H1 (cell line): ENCODE measurements around the gene CAPN15. TPM values are rescaled to one million over a fixed set of nuclear protein-coding genes. Genes with fewer than 3 reads are reported as not detected.

Experiments
- CTCF ChIA-PET: fragments of 300-600 bp; sonication (Branson Sonifier 250); formaldehyde crosslinking; loops from one replicate; lab custom pipeline; 2021; ENCODE audit not compliant: partially characterized antibody; lab: Charles Lee
- POLR2A ChIA-PET: fragments of 300-600 bp; sonication (Branson Sonifier 250); formaldehyde crosslinking; loops from one replicate; lab custom pipeline; 2021; ENCODE audit warnings: inconsistent platforms; ENCODE audit not compliant: partially characterized antibody; lab: Charles Lee
- DNase-seq, 2 experiments: peaks; one replicate each; pipeline versions ENCODE4 v3.0.0 to v3.0.0-alpha.2; 2010 to 2022; ENCODE audit warnings: low spot score in 2 of 2, low read depth in 1 of 2, mixed read lengths in 1 of 2
- FAIRE-seq: peaks from 2 replicates; lab custom pipeline; 2011; peaks lifted over from hg19 to GRCh38; lab: Jason Lieb, UNC
- H2AFZ ChIP-seq: 2 replicates; pipeline ENCODE4 v1.8.1; 2012; ENCODE audit warnings: low read length, inconsistent platforms
- H2AK5ac ChIP-seq: 2 replicates; pipeline ENCODE4 v1.6.1; 2013; ENCODE audit warnings: low read depth, low read length
- H2BK120ac ChIP-seq: replicated peaks from 2 replicates; pipeline ENCODE3; 2013; ENCODE audit warnings: low read depth, low read length, inconsistent platforms
- H2BK12ac ChIP-seq: 2 replicates; pipeline ENCODE4 v1.6.1; 2013; ENCODE audit warnings: low read depth, low read length
- H2BK15ac ChIP-seq: 2 replicates; pipeline ENCODE4 v1.6.1; 2013; ENCODE audit warnings: low read length
- H2BK20ac ChIP-seq: 2 replicates; pipeline ENCODE4 v1.6.1; 2013; ENCODE audit warnings: low read length
- H2BK5ac ChIP-seq: 2 replicates; pipeline ENCODE4 v1.6.1; 2013; ENCODE audit warnings: low read depth, low read length
- H3K14ac ChIP-seq: 2 replicates; pipeline ENCODE4 v1.6.1; 2013; ENCODE audit warnings: inconsistent platforms; ENCODE audit not compliant: insufficient read length
- H3K18ac ChIP-seq: 2 replicates; pipeline ENCODE4 v1.6.1; 2013; ENCODE audit warnings: low read length; ENCODE audit errors: extremely low read depth
- H3K23ac ChIP-seq: 2 replicates; pipeline ENCODE4 v1.6.1; 2013; ENCODE audit warnings: inconsistent platforms; ENCODE audit not compliant: insufficient read length
- H3K23me2 ChIP-seq: 2 replicates; pipeline ENCODE4 v1.6.1; 2013; ENCODE audit warnings: low read depth, low read length
- H3K27ac ChIP-seq: 2 replicates; pipeline ENCODE4 v1.6.1; 2011; ENCODE audit warnings: low read depth, low read length, inconsistent platforms
- H3K27me3 ChIP-seq, 4 experiments: replicated peaks in 1 of 4; 1 replicate in 1 of 4; 2 replicates in 3 of 4; pipeline versions ENCODE4 v1.6.1 to v1.8.1; 2011 to 2013; ENCODE audit warnings: low read length in 3 of 4, mild to moderate bottlenecking in 3 of 4, inconsistent platforms in 2 of 4, mixed read lengths in 2 of 4, moderate library complexity in 1 of 4; ENCODE audit not compliant: control insufficient read depth in 3 of 4, insufficient read depth in 3 of 4; ENCODE audit errors: extremely low read depth in 1 of 4
- H3K36me3 ChIP-seq, 4 experiments: 2 replicates each; pipeline versions ENCODE4 v1.6.1 to v1.8.1; 2011 to 2013; ENCODE audit warnings: mild to moderate bottlenecking in 4 of 4, low read length in 3 of 4, moderate library complexity in 2 of 4, control low read depth in 1 of 4, inconsistent platforms in 1 of 4; ENCODE audit not compliant: insufficient read depth in 4 of 4, control insufficient read depth in 2 of 4
- H3K4ac ChIP-seq: replicated peaks from 2 replicates; pipeline ENCODE3; 2013; ENCODE audit warnings: low read length, low read depth, mixed read lengths, inconsistent platforms; ENCODE audit not compliant: insufficient read length
- H3K4me1 ChIP-seq, 4 experiments: replicated peaks in 1 of 4; 1 replicate in 1 of 4; 2 replicates in 3 of 4; pipeline versions ENCODE4 v1.6.1 to v1.8.1; 2011 to 2013; ENCODE audit warnings: low read length in 3 of 4, inconsistent platforms in 2 of 4, mixed read lengths in 1 of 4; ENCODE audit not compliant: insufficient read depth in 4 of 4, control insufficient read depth in 3 of 4
- H3K4me2 ChIP-seq, 2 experiments: 2 replicates each; pipeline versions ENCODE4 v1.6.1 to v1.8.1; 2011 to 2013; ENCODE audit warnings: low read depth in 2 of 2, low read length in 2 of 2, control low read depth in 1 of 2, inconsistent platforms in 1 of 2, mild to moderate bottlenecking in 1 of 2; ENCODE audit not compliant: insufficient read depth in 1 of 2
- H3K4me3 ChIP-seq, 4 experiments: fragments of 200-600, 300-600 bp in 1 of 4; sonication (generic), shearing (Covaris generic), sonication (Bioruptor Twin) in 1 of 4; 2 replicates each; pipeline versions ENCODE4 v1.5.1 to v1.8.1; 2011 to 2016; ENCODE audit warnings: low read length in 4 of 4, low read depth in 3 of 4, control low read depth in 2 of 4, inconsistent platforms in 2 of 4, mild to moderate bottlenecking in 2 of 4, mixed read lengths in 1 of 4, moderate library complexity in 1 of 4; ENCODE audit not compliant: insufficient read depth in 2 of 4; ENCODE audit errors: extremely low read depth in 1 of 4
- H3K56ac ChIP-seq: replicated peaks from 2 replicates; pipeline ENCODE3; 2013; ENCODE audit warnings: low read depth, mild to moderate bottlenecking, mixed read lengths, low read length, inconsistent platforms; ENCODE audit not compliant: insufficient read length
- H3K79me1 ChIP-seq: 2 replicates; pipeline ENCODE4 v1.6.1; 2013; ENCODE audit warnings: low read depth, low read length, control low read depth
- H3K79me2 ChIP-seq, 2 experiments: 2 replicates each; pipeline versions ENCODE4 v1.6.1 to v1.8.1; 2012 to 2013; ENCODE audit warnings: low read length in 2 of 2, mild to moderate bottlenecking in 2 of 2, inconsistent platforms in 1 of 2; ENCODE audit not compliant: insufficient read depth in 2 of 2, control insufficient read depth in 1 of 2
- H3K9ac ChIP-seq, 4 experiments: replicated peaks in 1 of 4; 1 replicate in 1 of 4; 2 replicates in 3 of 4; pipeline versions ENCODE4 v1.6.1 to v1.8.1; 2011 to 2013; ENCODE audit warnings: low read depth in 3 of 4, low read length in 3 of 4, control low read depth in 2 of 4, mild to moderate bottlenecking in 2 of 4, moderate library complexity in 2 of 4, inconsistent platforms in 1 of 4; ENCODE audit errors: extremely low read depth in 1 of 4
- H3K9me3 ChIP-seq, 2 experiments: 2 replicates each; pipeline versions ENCODE4 v1.6.1 to v1.8.1; 2012 to 2013; ENCODE audit warnings: mild to moderate bottlenecking in 2 of 2, moderate library complexity in 2 of 2, control low read depth in 1 of 2, inconsistent platforms in 1 of 2, low read depth in 1 of 2, low read length in 1 of 2, mixed read lengths in 1 of 2; ENCODE audit not compliant: insufficient read depth in 2 of 2
- H4K20me1 ChIP-seq, 2 experiments: replicated peaks in 1 of 2; 2 replicates each; pipeline versions ENCODE3 to v1.8.1; 2011 to 2013; ENCODE audit warnings: inconsistent platforms in 2 of 2, low read length in 2 of 2, mild to moderate bottlenecking in 1 of 2; ENCODE audit not compliant: insufficient read depth in 2 of 2, control insufficient read depth in 1 of 2
- H4K5ac ChIP-seq: 2 replicates; pipeline ENCODE4 v1.6.1; 2013; ENCODE audit warnings: low read length, low read depth, mixed read lengths, inconsistent platforms; ENCODE audit not compliant: insufficient read length
- H4K8ac ChIP-seq: 2 replicates; pipeline ENCODE4 v1.8.0; 2013; ENCODE audit warnings: mild to moderate bottlenecking, moderate library complexity, low read length, inconsistent platforms; ENCODE audit not compliant: insufficient read depth; ENCODE audit errors: extremely low read depth
- H4K91ac ChIP-seq: replicated peaks from 2 replicates; pipeline ENCODE3; 2013; ENCODE audit warnings: low read length, mixed read lengths, inconsistent platforms; ENCODE audit not compliant: insufficient read length
- EP300 ChIP-seq, 2 experiments: IDR thresholded peaks; 1 replicate in 1 of 2; 2 replicates in 1 of 2; pipeline ENCODE4 v1.6.1; 2011 to 2012; ENCODE audit warnings: low read depth in 2 of 2, low read length in 2 of 2, mild to moderate bottlenecking in 2 of 2, borderline replicate concordance in 1 of 2, inconsistent platforms in 1 of 2, moderate library complexity in 1 of 2
- WGBS, 2 experiments: shearing (Covaris generic) in 1 of 2; methylation state at CpG; one replicate each; pipeline versions ENCODE4 v1.1.6 to v1.1.7; 2013 to 2015; ENCODE audit warnings: low lambda C conversion rate in 2 of 2, mixed read lengths in 2 of 2, inconsistent platforms in 1 of 2, low coverage in 1 of 2, missing lambda C conversion rate in 1 of 2; ENCODE audit not compliant: insufficient replicate concordance in 2 of 2, insufficient coverage in 1 of 2, insufficient read length in 1 of 2; ENCODE audit errors: extremely low coverage in 1 of 2, missing lambda C conversion rate in 1 of 2; 5-methylcytosine and 5-hydroxymethylcytosine counted together
- polyA plus RNA-seq, 7 experiments: library from polyadenylated mRNA; depleted of rRNA in 3 of 7; stranded (reverse) in 5 of 7; unstranded in 2 of 7; fragments of >200 nt in 5 of 7; fragments of 200-250 nt in 2 of 7; gene quantifications; 1 replicate in 5 of 7; 2 replicates in 1 of 7; 4 replicates in 1 of 7; pipeline versions ENCODE4 v1.2.1 to v1.2.3, GENCODE V29; 2011 to 2013; ENCODE audit warnings: missing spikeins in 2 of 7, mixed read lengths in 2 of 7
- total RNA-seq: library from RNA; stranded (reverse); fragmentation: NEBNext Ultra II Directional; extraction: Animal tissue kit (Norgen Biotek cat#: 25700); gene quantifications from 2 replicates; pipeline ENCODE4 v1.2.1, GENCODE V29; 2021
- TF ChIP-seq, protein P1 (sequence below): IDR thresholded peaks from 2 replicates; pipeline ENCODE4 v1.6.1; 2011; ENCODE audit warnings: low read length, improper control_type of control experiment

Gene CAPN15
- total and polyA plus RNA-seq, 2 of the 8 experiments (the other 6 are each of a cell fraction or from before 2014, with no cell fraction given): 38.9 to 76.9 TPM

DNA sequence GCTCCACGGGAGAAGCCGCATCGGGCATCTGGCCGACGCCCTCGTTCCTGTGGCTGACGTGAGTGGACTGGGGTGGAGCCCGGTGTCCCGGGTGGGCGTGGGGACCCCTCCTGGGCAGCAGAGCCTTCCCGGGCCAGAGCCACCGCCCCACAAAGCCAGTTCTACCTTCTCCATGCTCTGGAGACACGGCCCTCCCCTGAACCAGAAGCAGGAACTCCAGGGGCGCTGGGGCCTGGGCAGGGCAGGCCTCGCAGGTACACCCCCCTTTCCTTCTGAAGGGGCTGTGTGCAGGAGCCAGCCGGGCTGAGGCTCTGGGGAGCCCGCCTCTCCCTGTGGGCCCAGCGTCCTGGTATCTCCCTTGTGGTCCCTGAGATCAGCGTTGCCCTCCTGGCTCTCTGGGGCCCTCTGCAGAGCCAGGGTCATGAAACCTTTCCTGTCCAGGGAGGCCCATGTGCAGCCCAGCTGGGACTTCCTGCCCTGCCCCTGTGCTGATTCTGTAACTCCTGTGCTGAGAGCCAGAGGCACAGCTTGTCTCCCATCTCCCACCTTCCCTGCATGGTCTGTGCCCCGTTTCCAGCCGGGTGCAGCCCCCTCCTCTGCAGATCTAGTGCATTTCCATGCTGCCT, 48.8 kb downstream of the CAPN15 start:
- Histone ChIP-seq H3K14ac (no peak overlapping the region), H3K4me3 (no peak overlapping the region), H3K79me1 (no peaks in the 10 kb centered on the region; the same call in none of the 2 replicates), H3K23me2 (no peaks in the 10 kb centered on the region), H4K91ac (no peak overlapping the region), H3K27me3 (no peaks in the 10 kb centered on the region), H3K27ac (no peak overlapping the region), H2BK15ac (no peak overlapping the region), H3K23ac (no peak overlapping the region), H4K20me1 (peaks cover 0 to 16% of the 10 kb centered on the region in 2 experiments), H2BK5ac (no peak overlapping the region), H3K4ac (no peak overlapping the region), H3K4me2 (no peak overlapping the region), H2BK20ac (no peak overlapping the region), H2AK5ac (no peak overlapping the region), H3K4me1 (peaks cover 0 to 3% (median 1%) of the 10 kb centered on the region in 4 experiments; a peak in 4 of 7 replicates), H2BK12ac (no peak overlapping the region), H4K8ac (no peak overlapping the region), H2AFZ (no peak overlapping the region), H2BK120ac (no peak overlapping the region), H3K18ac (no peak overlapping the region), H3K36me3 (peaks cover 0 to 16% (median 0%) of the 10 kb centered on the region in 4 experiments; a peak in 3 of 8 replicates), H3K56ac (no peak overlapping the region), H4K5ac (no peak overlapping the region), H3K79me2 (no peaks in the 10 kb centered on the region; a peak in 1 of 4 replicates), H3K9me3 (no peaks in the 10 kb centered on the region), H3K9ac (no peak overlapping the region)
- DNase-seq (no peak), FAIRE-seq (no peak)
- POLR2A ChIA-PET: interaction anchor here (0.7 to 1.5 kb wide), 11 partner anchors 9 to 193 kb away, joined by 3 to 6 read pairs (median 4); partner anchors contain the start of genes NHLRC4, RHOT2 and WFIKKN1
- no peak for TF ChIP-seq EP300 (IDR thresholded peaks at IDR 0.05; ENCODE audit: borderline replicate concordance in 1 of 2, low read depth in 2 of 2, low read length in 2 of 2)
- TF ChIP-seq, protein P1, sequence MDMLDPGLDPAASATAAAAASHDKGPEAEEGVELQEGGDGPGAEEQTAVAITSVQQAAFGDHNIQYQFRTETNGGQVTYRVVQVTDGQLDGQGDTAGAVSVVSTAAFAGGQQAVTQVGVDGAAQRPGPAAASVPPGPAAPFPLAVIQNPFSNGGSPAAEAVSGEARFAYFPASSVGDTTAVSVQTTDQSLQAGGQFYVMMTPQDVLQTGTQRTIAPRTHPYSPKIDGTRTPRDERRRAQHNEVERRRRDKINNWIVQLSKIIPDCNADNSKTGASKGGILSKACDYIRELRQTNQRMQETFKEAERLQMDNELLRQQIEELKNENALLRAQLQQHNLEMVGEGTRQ: no peak
- CTCF ChIA-PET: interaction anchor here (0.6 to 4.8 kb wide), 26 partner anchors 9 to 214 kb away, joined by 3 to 30 read pairs (median 3); partner anchors contain the start of genes NHLRC4 and RAB40C
- 82% methylated on average over 21 of the region's 21 CpGs; no CpG with 5 or more reads in 1 of the 2 experiments for WGBS, 2 experiments
